Muscle layer of colon (tissue), 2 donors: ENCODE results near the gene MSRB2.
A peak's percentile ranks its signal among the peaks of the same experiment; 100 is the strongest.

Source experiments
- H3K27ac ChIP-seq: one replicate; pipeline ENCODE4 v1.7.0; 2013; ENCODE audit warnings: low read depth, mild to moderate bottlenecking, low read length, moderate library complexity
- H3K27me3 ChIP-seq, 2 donors: one replicate each; pipeline ENCODE4 v1.7.0; 2013; ENCODE audit warnings: low read length in 2 of 2, mild to moderate bottlenecking in 2 of 2; ENCODE audit not compliant: insufficient read depth in 2 of 2, control insufficient read depth in 1 of 2
- H3K36me3 ChIP-seq: one replicate; pipeline ENCODE4 v1.7.0; 2013; ENCODE audit warnings: mild to moderate bottlenecking, low read length; ENCODE audit not compliant: insufficient read depth
- H3K4me1 ChIP-seq: one replicate; pipeline ENCODE4 v1.7.0; 2013; ENCODE audit warnings: mild to moderate bottlenecking, low read length; ENCODE audit not compliant: insufficient read depth
- H3K4me3 ChIP-seq, 2 donors: one replicate each; pipeline ENCODE4 v1.7.0; 2013; ENCODE audit warnings: low read length in 2 of 2, low read depth in 1 of 2, mild to moderate bottlenecking in 1 of 2, moderate library complexity in 1 of 2
- H3K9ac ChIP-seq: one replicate; pipeline ENCODE4 v1.7.0; 2013; ENCODE audit warnings: low read length
- H3K9me3 ChIP-seq: one replicate; pipeline ENCODE4 v1.7.0; 2013; ENCODE audit warnings: mild to moderate bottlenecking, low read length
- donor health status: abdominal sarcoma.
- donor health status: Adenocarcinoma of cecum.

MSRB2 gene

DNA sequence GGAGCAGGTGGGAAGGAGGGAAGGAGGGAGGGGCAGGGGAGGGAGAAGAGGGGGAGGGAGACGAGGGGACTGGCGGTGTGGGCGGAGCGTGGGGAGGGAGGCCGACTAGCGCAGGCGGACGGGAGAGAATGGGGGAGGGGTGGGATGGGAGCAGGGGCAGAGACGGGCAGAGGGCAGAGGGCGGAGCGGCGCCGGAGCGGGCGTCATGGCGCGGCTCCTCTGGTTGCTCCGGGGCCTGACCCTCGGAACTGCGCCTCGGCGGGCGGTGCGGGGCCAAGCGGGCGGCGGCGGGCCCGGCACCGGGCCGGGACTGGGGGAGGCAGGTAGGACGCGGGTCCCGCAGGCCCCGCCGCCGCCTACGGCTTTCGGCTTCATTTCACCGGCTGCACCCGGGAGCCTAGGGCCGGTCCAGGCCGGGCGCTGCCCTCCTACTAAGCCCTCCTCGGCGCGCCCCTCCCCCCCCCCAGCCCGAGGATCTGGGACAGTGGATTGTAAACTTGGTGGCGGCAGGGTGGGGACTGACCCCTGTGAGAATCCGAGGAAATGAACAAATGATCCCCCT is at the start of gene MSRB2:
MSRB2 (plus strand) TSS at position 176 of the 562 bp plus-strand sequence; CDS start at position 206, 30 bp downstream.
- H3K4me3 ChIP-seq: peak within 1 kb of the TSS; percentile 77 to 90
- H3K27me3 ChIP-seq: no peaks in the 10 kb centered on the region
- H3K9me3 ChIP-seq: no peaks in the 10 kb centered on the region
- peaks cover 20% of the 10 kb centered on the region for H3K4me1 ChIP-seq
- peak within 1 kb of the TSS; percentile 86 for H3K9ac ChIP-seq
- no peaks in the 10 kb centered on the region for H3K36me3 ChIP-seq
- H3K27ac ChIP-seq: peak within 1 kb of the TSS; percentile 93

DNA sequence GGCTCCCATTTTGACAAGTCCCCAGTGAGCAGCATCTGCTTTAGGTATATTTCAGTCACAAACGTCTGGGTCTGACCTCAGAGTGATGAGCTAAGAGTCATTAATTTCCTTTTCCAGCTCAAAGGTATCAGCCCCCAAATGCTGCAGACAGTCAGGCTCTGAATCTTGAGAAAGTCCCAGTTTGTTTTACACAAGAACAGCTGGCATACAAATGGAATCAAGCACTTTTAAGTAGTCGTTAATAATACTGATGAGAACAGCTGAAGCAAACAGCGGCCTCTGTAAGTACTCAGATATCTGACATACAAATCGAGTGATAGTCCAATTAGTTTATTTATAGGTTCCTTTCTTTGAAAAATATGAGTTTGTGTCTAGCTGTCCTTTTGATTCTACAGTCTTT is 49.4 kb upstream of the MSRB2 start:
- no peaks in the 10 kb centered on the region for H3K36me3 ChIP-seq
- H3K4me1 ChIP-seq: peaks cover 11% of the 10 kb centered on the region
- H3K27ac ChIP-seq: no peak overlapping the region
- H3K9ac ChIP-seq: no peak overlapping the region
- peaks cover 3% of the 10 kb centered on the region for H3K9me3 ChIP-seq
- no peak overlapping the region for H3K4me3 ChIP-seq
- H3K27me3 ChIP-seq: no peaks in the 10 kb centered on the region

- no peaks in the 10 kb centered on the region for H3K36me3 ChIP-seq
- H3K27ac ChIP-seq: peak overlapping the region; percentile 56
- H3K27me3 ChIP-seq: no peaks in the 10 kb centered on the region
- no peak overlapping the region for H3K4me3 ChIP-seq
- peaks cover 11% of the 10 kb centered on the region for H3K4me1 ChIP-seq
- H3K9ac ChIP-seq: no peak overlapping the region
- H3K9me3 ChIP-seq: peaks cover 3% of the 10 kb centered on the region
Measured at GRCh38 chr10:23047201-23048050, 48.0 kb upstream of the MSRB2 start.

DNA sequence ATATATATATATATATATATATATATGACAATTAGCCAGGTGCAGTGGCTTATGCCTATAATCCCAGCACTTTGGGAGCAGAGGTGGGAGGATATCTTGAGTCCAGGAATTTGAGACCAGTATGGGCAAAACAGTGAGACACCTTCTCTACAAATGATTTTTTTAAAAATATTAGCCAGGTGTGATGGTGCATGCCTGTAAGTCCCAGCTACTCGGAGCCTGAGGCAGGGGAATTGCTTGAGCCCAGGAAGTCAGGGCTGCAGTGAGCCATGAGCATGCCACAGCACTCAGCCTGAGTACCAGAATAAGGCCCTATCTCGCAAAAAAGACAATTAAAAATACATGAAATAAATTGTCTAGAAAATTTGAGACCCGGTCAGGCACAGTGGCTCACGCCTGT is 47.2 kb upstream of the MSRB2 start:
- Histone ChIP-seq H3K4me3 (no peak overlapping the region), H3K4me1 (peaks cover 11% of the 10 kb centered on the region), H3K27ac (no peak overlapping the region), H3K27me3 (no peaks in the 10 kb centered on the region), H3K9me3 (no peaks in the 10 kb centered on the region), H3K36me3 (no peaks in the 10 kb centered on the region), H3K9ac (no peak overlapping the region)

GRCh38 chr10:23051278-23051677 is 44.1 kb upstream of the MSRB2 start:
- H3K4me3 ChIP-seq: no peak overlapping the region
- peaks cover 11% of the 10 kb centered on the region for H3K4me1 ChIP-seq
- no peak overlapping the region for H3K9ac ChIP-seq
- no peaks in the 10 kb centered on the region for H3K36me3 ChIP-seq
- H3K27ac ChIP-seq: no peak overlapping the region
- no peaks in the 10 kb centered on the region for H3K27me3 ChIP-seq
- no peaks in the 10 kb centered on the region for H3K9me3 ChIP-seq

- Histone ChIP-seq H3K4me3 (no peak overlapping the region), H3K27ac (no peak overlapping the region)
Measured at GRCh38 chr10:23051855-23052331, 43.5 kb upstream of the MSRB2 start.

DNA sequence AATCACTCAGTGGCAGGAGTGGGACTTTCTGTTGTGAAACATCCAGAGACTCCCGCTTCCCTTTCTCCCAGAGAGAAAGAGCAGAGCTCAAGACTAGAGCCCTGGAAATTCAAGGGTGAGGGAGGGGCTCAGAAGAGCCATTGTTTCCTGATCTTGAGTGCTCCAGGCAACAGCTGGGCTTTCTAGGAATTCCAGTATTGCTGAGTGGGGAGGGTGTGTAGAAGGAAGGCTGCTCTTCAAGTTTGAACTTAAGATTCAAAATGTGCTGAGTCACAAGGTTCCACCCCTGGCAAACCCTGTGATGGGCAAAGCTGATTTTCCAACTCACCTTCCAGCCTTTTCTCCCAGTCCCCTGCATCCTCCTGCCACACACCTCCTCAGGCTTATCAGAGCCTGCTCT is 42.3 kb upstream of the MSRB2 start:
- Histone ChIP-seq H3K27ac (no peak overlapping the region), H3K4me3 (no peak overlapping the region), H3K27me3 (no peaks in the 10 kb centered on the region), H3K9me3 (no peaks in the 10 kb centered on the region), H3K9ac (no peak overlapping the region), H3K36me3 (no peaks in the 10 kb centered on the region), H3K4me1 (no peaks in the 10 kb centered on the region)

More at GRCh38 chr10:23051855-23052331, 43.5 kb upstream of the MSRB2 start:
- H3K36me3 ChIP-seq: no peaks in the 10 kb centered on the region
- peaks cover 9% of the 10 kb centered on the region for H3K4me1 ChIP-seq
- no peaks in the 10 kb centered on the region for H3K9me3 ChIP-seq
- no peaks in the 10 kb centered on the region for H3K27me3 ChIP-seq
- no peak overlapping the region for H3K9ac ChIP-seq

DNA sequence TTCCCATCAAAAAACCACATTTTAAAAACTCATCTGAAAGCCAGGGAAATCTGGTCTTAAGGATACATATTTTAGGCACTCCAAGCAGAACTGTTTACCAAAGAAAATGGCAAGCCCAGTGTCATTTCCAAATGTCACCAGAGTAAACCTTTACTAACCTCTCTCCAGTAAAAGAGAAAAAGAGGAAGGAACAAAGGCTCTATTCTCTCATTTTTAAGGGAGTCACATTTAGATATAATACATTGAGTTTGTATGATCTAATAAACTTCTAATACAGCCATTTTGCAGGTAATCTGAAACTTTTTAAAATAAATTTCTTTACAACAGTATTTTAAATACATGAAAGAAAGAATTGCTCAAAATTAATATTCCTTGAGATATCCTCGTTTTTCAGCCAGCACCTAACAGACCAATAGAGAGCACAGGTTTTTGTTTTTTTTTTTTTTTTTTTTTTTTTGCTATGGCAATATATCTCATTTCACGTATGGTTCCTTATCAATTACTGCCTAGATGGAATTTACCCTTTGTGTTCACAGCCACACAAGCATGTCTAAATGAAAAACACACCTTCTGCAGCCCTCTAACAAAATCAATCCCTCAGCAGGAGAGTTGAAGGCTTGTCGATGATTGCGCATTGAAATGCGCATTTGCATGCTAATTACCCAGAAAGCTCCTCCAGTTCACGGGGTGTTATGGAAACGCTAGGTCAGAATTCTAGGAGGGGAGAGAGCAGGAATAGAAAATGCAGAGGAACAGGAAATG is 39.8 kb upstream of the MSRB2 start:
- H3K27ac ChIP-seq: no peak overlapping the region
- no peaks in the 10 kb centered on the region for H3K36me3 ChIP-seq
- H3K9ac ChIP-seq: no peak overlapping the region
- no peaks in the 10 kb centered on the region for H3K27me3 ChIP-seq
- no peak overlapping the region for H3K4me3 ChIP-seq
- H3K4me1 ChIP-seq: no peaks in the 10 kb centered on the region
- H3K9me3 ChIP-seq: no peaks in the 10 kb centered on the region

GRCh38 chr10:23056186-23056579 is 39.2 kb upstream of the MSRB2 start:
- H3K36me3 ChIP-seq: no peaks in the 10 kb centered on the region
- H3K4me1 ChIP-seq: no peaks in the 10 kb centered on the region
- no peak overlapping the region for H3K27ac ChIP-seq
- no peak overlapping the region for H3K4me3 ChIP-seq
- H3K9ac ChIP-seq: no peak overlapping the region
- no peaks in the 10 kb centered on the region for H3K9me3 ChIP-seq
- H3K27me3 ChIP-seq: no peaks in the 10 kb centered on the region

- Histone ChIP-seq H3K4me1 (no peaks in the 10 kb centered on the region), H3K4me3 (no peak overlapping the region), H3K27me3 (no peaks in the 10 kb centered on the region), H3K27ac (no peak overlapping the region), H3K36me3 (no peaks in the 10 kb centered on the region), H3K9me3 (no peaks in the 10 kb centered on the region), H3K9ac (no peak overlapping the region)
Measured at GRCh38 chr10:23058366-23058765, 37.0 kb upstream of the MSRB2 start.

DNA sequence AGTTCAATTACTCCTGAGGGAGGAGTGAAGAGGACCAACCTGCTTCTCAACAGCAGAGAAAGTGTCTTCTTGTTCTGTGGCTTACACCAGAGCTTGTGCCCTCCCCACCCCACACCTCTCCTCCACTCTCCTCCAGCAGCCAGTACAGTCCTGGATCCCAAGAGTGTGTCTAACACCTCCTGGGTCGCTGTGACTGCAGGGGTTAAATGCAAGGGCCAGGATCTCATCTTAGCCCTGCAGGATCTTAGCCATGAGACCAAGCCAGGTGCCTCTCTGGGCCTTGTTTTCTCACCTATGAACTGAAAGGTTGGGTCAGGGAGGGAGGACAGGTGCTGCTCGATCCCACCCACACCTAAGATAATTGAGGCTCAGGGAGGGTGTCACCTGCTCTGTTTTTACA is 34.5 kb upstream of the MSRB2 start:
- Histone ChIP-seq H3K4me1 (peaks cover 11% of the 10 kb centered on the region), H3K36me3 (no peaks in the 10 kb centered on the region), H3K9ac (no peak overlapping the region), H3K9me3 (no peaks in the 10 kb centered on the region), H3K4me3 (no peak overlapping the region), H3K27ac (no peak overlapping the region), H3K27me3 (no peaks in the 10 kb centered on the region)
